Endodermal cell (in vitro differentiated cells): Measurements from ENCODE around the gene IL1RL1. TPM values are rescaled to one million over a fixed set of nuclear protein-coding genes. Genes with fewer than 3 reads are reported as not detected.

ENCODE experiments used
- DNase-seq: peaks from one replicate; pipeline ENCODE4 v3.0.0-alpha.2; 2017
- H3K27ac ChIP-seq: 2 replicates; pipeline ENCODE4 v1.5.1; 2013; ENCODE audit warnings: mild to moderate bottlenecking, low read depth, low read length, moderate library complexity
- H3K27me3 ChIP-seq: 2 replicates; pipeline ENCODE4 v1.6.1; 2013; ENCODE audit warnings: mild to moderate bottlenecking, low read length, moderate library complexity; ENCODE audit not compliant: insufficient read depth, control insufficient read depth, poor library complexity, severe bottlenecking
- H3K36me3 ChIP-seq: 2 replicates; pipeline ENCODE4 v1.7.0; 2013; ENCODE audit warnings: mild to moderate bottlenecking, low read length, moderate library complexity; ENCODE audit not compliant: control insufficient read depth, insufficient read depth
- H3K4me1 ChIP-seq: one replicate; pipeline ENCODE4 v1.7.0; 2013; ENCODE audit warnings: low read length; ENCODE audit not compliant: control insufficient read depth, insufficient read depth
- H3K4me3 ChIP-seq: 2 replicates; pipeline ENCODE4 v1.5.1; 2013; ENCODE audit warnings: mild to moderate bottlenecking, low read length, moderate library complexity
- H3K9ac ChIP-seq: 2 replicates; pipeline ENCODE4 v1.6.1; 2013; ENCODE audit warnings: mild to moderate bottlenecking, low read length, moderate library complexity; ENCODE audit not compliant: poor library complexity, severe bottlenecking; ENCODE audit errors: extremely low read depth
- H3K9me3 ChIP-seq: 2 replicates; pipeline ENCODE4 v1.6.1; 2013; ENCODE audit warnings: mild to moderate bottlenecking, low read length, moderate library complexity; ENCODE audit not compliant: control insufficient read depth
- H3K27ac Mint-ChIP-seq: 2 replicates; pipeline ENCODE4 v1.8.0; 2020; ENCODE audit warnings: mixed read lengths
- H3K27me3 Mint-ChIP-seq: 2 replicates; pipeline ENCODE4 v1.8.0; 2021; ENCODE audit warnings: mild to moderate bottlenecking, mixed read lengths; ENCODE audit not compliant: insufficient read depth
- H3K36me3 Mint-ChIP-seq: 2 replicates; pipeline ENCODE4 v1.8.0; 2020; ENCODE audit warnings: low read depth, mixed read lengths
- H3K4me1 Mint-ChIP-seq: 2 replicates; pipeline ENCODE4 v1.8.0; 2020; ENCODE audit warnings: mixed read lengths
- H3K4me3 Mint-ChIP-seq: 2 replicates; pipeline ENCODE4 v1.8.0; 2020; ENCODE audit warnings: mild to moderate bottlenecking, moderate library complexity, mixed read lengths
- H3K9me3 Mint-ChIP-seq: 2 replicates; pipeline ENCODE4 v1.8.0; 2020; ENCODE audit warnings: mild to moderate bottlenecking, mixed read lengths
- WGBS, 2 experiments: methylation state at CpG; one replicate each; pipeline versions ENCODE4 v1.1.5 to v1.1.7; 2013; ENCODE audit warnings: missing lambda C conversion rate in 2 of 2, mixed read lengths in 1 of 2; ENCODE audit not compliant: insufficient coverage in 1 of 2, insufficient read length in 1 of 2; 5-methylcytosine and 5-hydroxymethylcytosine counted together
- total RNA-seq, 2 donors: library from RNA; stranded (reverse); fragmentation: NEBNext Ultra II Directional in 1 of 2; extraction: Animal tissue kit (Norgen Biotek cat#: 25700) in 1 of 2; gene quantifications; 2 replicates in 1 of 2; 3 replicates in 1 of 2; pipeline ENCODE4 v1.2.1, GENCODE V29; 2021
- TF ChIP-seq, protein P1 (sequence below): fragments of 200-600 bp; sonication (generic); conservative IDR thresholded peaks from 2 replicates; pipeline ENCODE4 v1.5.0; 2021; ENCODE audit warnings: antibody characterized with exemption, mild to moderate bottlenecking

The IL1RL1 gene
- total RNA-seq, 2 donors from 2014 or later, result 0.75 to 0.84 TPM

DNA sequence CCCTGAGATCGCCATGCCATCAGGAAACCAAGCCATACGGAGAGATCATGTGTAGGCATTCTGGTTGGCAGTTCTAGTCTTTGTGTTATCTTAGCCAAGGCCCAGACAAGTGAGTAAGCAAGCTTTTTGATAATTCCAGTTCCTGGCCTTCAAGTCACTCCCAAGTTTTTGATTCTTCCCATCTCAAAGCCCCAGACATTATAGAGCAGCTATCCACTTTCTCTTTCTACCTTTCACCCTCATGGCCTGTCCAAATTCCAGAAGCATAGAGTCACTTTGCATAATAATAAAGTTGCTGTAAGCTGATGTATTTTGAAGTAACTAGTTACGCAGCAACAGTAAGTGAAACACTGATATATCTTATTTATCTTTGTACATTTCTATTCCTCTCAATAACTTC is 26.8 kb upstream of the IL1RL1 start:
- H3K9me3 ChIP-seq, result peaks cover 7% of the 10 kb centered on the region
- H3K9me3 Mint-ChIP-seq, result no peaks in the 10 kb centered on the region

DNA sequence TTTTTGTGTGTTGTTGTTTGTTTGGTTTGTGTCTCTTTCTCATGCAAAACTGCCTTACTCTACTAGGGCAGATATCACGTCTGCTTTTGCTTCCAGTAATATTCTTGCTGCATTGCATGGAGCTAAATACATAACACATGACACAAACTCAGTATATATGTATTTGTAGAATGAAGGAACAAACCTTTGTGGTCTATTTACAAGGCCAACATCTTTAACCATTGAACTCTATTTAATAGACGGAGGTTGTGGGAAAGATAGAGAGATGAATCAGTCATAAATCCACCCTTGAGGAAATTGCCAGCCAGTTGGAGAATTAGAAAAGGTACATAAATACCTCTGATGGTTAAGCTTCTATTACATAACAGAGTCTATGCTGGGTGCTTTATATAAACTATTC is 26.0 kb upstream of the IL1RL1 start:
- H3K36me3 Mint-ChIP-seq, result no peaks in the 10 kb centered on the region
- WGBS, 2 experiments, result 100% methylated on average over 1 of the region's 2 CpGs; no CpG with 5 or more reads in 1 of the 2 experiments
- TF ChIP-seq, protein P1, sequence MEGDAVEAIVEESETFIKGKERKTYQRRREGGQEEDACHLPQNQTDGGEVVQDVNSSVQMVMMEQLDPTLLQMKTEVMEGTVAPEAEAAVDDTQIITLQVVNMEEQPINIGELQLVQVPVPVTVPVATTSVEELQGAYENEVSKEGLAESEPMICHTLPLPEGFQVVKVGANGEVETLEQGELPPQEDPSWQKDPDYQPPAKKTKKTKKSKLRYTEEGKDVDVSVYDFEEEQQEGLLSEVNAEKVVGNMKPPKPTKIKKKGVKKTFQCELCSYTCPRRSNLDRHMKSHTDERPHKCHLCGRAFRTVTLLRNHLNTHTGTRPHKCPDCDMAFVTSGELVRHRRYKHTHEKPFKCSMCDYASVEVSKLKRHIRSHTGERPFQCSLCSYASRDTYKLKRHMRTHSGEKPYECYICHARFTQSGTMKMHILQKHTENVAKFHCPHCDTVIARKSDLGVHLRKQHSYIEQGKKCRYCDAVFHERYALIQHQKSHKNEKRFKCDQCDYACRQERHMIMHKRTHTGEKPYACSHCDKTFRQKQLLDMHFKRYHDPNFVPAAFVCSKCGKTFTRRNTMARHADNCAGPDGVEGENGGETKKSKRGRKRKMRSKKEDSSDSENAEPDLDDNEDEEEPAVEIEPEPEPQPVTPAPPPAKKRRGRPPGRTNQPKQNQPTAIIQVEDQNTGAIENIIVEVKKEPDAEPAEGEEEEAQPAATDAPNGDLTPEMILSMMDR, result no peak

More for the DNA sequence above, 26.8 kb upstream of the IL1RL1 start:
- no peak overlapping the region for H3K27ac Mint-ChIP-seq
- H3K27me3 ChIP-seq, result no peaks in the 10 kb centered on the region
- no peaks in the 10 kb centered on the region for H3K36me3 Mint-ChIP-seq
- H3K27ac ChIP-seq, result no peak overlapping the region
- peaks cover 13% of the 10 kb centered on the region for H3K4me1 Mint-ChIP-seq
- H3K4me3 Mint-ChIP-seq, result no peak overlapping the region
- no peak overlapping the region for H3K4me3 ChIP-seq
- DNase-seq, result no peak
- H3K4me1 ChIP-seq, result peaks cover 14% of the 10 kb centered on the region
- TF ChIP-seq, protein P1, result no peak
- 96 to 100% methylated on average over 1 to 3 of the region's 3 CpGs for WGBS, 2 experiments
- H3K27me3 Mint-ChIP-seq, result peaks cover 2% of the 10 kb centered on the region
- no peak overlapping the region for H3K9ac ChIP-seq
- H3K36me3 ChIP-seq, result no peaks in the 10 kb centered on the region

DNA sequence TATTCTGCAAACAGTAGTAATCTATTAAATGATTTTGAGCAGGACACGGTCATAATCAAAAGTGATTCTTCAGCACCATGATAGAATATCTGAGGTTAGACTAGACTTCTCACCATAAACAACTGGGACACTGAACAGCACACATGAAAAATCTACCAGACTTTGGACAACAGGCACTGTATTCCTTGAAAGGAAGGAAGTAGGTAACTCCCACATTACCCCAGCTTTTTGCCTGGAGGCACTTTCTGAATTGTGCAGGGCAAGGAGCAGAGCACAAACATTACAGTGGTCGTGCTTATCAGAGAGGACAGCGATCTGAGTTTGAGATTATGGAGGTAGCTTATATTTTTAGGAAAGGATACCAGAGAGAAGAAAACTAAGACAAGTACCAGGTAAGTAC is 25.3 kb upstream of the IL1RL1 start:
- Mint-ChIP-seq H3K27me3 (no peaks in the 10 kb centered on the region), H3K36me3 (no peaks in the 10 kb centered on the region), H3K4me1 (peaks cover 6% of the 10 kb centered on the region), H3K27ac (no peak overlapping the region), H3K9me3 (no peaks in the 10 kb centered on the region), H3K4me3 (no peak overlapping the region)
- 85 to 95% methylated on average over 2 to 3 of the region's 3 CpGs for WGBS, 2 experiments
- no peak overlapping the region for H3K27ac ChIP-seq
- no peaks in the 10 kb centered on the region for H3K27me3 ChIP-seq
- no peak overlapping the region for H3K9ac ChIP-seq
- no peak overlapping the region for H3K4me3 ChIP-seq
- TF ChIP-seq, protein P1, result no peak
- H3K36me3 ChIP-seq, result no peaks in the 10 kb centered on the region
- DNase-seq, result no peak
- peaks cover 6% of the 10 kb centered on the region for H3K4me1 ChIP-seq
- peaks cover 7% of the 10 kb centered on the region for H3K9me3 ChIP-seq

More for the DNA sequence above, 26.0 kb upstream of the IL1RL1 start:
- Histone ChIP-seq H3K4me3 (no peak overlapping the region), H3K9me3 (peaks cover 7% of the 10 kb centered on the region), H3K4me1 (peaks cover 7% of the 10 kb centered on the region), H3K27ac (no peak overlapping the region), H3K27me3 (no peaks in the 10 kb centered on the region), H3K36me3 (no peaks in the 10 kb centered on the region), H3K9ac (no peak overlapping the region)
- H3K4me3 Mint-ChIP-seq, result no peak overlapping the region
- no peaks in the 10 kb centered on the region for H3K9me3 Mint-ChIP-seq
- peaks cover 2% of the 10 kb centered on the region for H3K27me3 Mint-ChIP-seq
- H3K27ac Mint-ChIP-seq, result no peak overlapping the region
- no peak for DNase-seq
- peaks cover 6% of the 10 kb centered on the region for H3K4me1 Mint-ChIP-seq
